Activated B cell treated with CpG ODN at 0.5 μM for 24 hours (primary cell): ENCODE data around the gene OR2T4. TPM values are rescaled to one million over a fixed set of nuclear protein-coding genes. Genes with fewer than 3 reads are reported as not detected.

Experiments
- ATAC-seq: fragments of 200-7000 bp; cut with Tn5 transposase; one replicate; pipeline ENCODE4 v1.10.0; 2021; ENCODE audit warnings: low read depth, mild to moderate bottlenecking, moderate library complexity
- CTCF ChIA-PET: fragments of 350-600 bp; sonication (Branson Sonifier 250); formaldehyde crosslinking; loops from one replicate; lab custom pipeline; 2021; ENCODE audit warnings: antibody characterized with exemption; lab: Charles Lee
- POLR2A ChIA-PET: fragments of 350-600 bp; sonication (Branson Sonifier 250); formaldehyde crosslinking; loops from one replicate; lab custom pipeline; 2021; ENCODE audit warnings: antibody characterized with exemption; lab: Charles Lee
- DNase-seq: peaks from one replicate; pipeline ENCODE4 v3.0.0; 2022
- H3K27ac Mint-ChIP-seq: one replicate; pipeline ENCODE4 v1.8.0; 2020; ENCODE audit warnings: mixed read lengths
- H3K27me3 Mint-ChIP-seq: one replicate; pipeline ENCODE4 v1.8.0; 2021; ENCODE audit warnings: mixed read lengths
- H3K36me3 Mint-ChIP-seq: one replicate; pipeline ENCODE4 v1.8.0; 2021; ENCODE audit warnings: low read depth, mixed read lengths
- H3K4me1 Mint-ChIP-seq: one replicate; pipeline ENCODE4 v1.8.0; 2021; ENCODE audit warnings: mixed read lengths
- H3K4me3 Mint-ChIP-seq: one replicate; pipeline ENCODE4 v1.8.0; 2020; ENCODE audit warnings: mild to moderate bottlenecking, mixed read lengths
- H3K9me3 Mint-ChIP-seq: one replicate; pipeline ENCODE4 v1.8.0; 2020; ENCODE audit warnings: mixed read lengths
- intact Hi-C: fragments of 100-400 bp; cut with micrococcal nuclease; formaldehyde crosslinking; loops from one replicate; pipeline ENCODE4 v1.15.1; 2024
- total RNA-seq: library from RNA; stranded (reverse); gene quantifications from 2 replicates; pipeline ENCODE4 v1.2.3, GENCODE V29; 2022
- TF ChIP-seq, protein P1 (sequence below): fragments of 200-600 bp; IDR thresholded peaks from one replicate; pipeline ENCODE4 v1.8.0; 2022; ENCODE audit warnings: antibody characterized with exemption, mild to moderate bottlenecking

OR2T4 gene, protein sequence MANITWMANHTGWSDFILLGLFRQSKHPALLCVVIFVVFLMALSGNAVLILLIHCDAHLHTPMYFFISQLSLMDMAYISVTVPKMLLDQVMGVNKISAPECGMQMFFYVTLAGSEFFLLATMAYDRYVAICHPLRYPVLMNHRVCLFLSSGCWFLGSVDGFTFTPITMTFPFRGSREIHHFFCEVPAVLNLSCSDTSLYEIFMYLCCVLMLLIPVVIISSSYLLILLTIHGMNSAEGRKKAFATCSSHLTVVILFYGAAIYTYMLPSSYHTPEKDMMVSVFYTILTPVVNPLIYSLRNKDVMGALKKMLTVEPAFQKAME
- total RNA-seq: not detected in 2 replicates

- TF ChIP-seq, protein P1, sequence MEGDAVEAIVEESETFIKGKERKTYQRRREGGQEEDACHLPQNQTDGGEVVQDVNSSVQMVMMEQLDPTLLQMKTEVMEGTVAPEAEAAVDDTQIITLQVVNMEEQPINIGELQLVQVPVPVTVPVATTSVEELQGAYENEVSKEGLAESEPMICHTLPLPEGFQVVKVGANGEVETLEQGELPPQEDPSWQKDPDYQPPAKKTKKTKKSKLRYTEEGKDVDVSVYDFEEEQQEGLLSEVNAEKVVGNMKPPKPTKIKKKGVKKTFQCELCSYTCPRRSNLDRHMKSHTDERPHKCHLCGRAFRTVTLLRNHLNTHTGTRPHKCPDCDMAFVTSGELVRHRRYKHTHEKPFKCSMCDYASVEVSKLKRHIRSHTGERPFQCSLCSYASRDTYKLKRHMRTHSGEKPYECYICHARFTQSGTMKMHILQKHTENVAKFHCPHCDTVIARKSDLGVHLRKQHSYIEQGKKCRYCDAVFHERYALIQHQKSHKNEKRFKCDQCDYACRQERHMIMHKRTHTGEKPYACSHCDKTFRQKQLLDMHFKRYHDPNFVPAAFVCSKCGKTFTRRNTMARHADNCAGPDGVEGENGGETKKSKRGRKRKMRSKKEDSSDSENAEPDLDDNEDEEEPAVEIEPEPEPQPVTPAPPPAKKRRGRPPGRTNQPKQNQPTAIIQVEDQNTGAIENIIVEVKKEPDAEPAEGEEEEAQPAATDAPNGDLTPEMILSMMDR: no peak
- intact Hi-C loops: no loop called here
- Mint-ChIP-seq H3K27me3 (peaks cover 14% of the 10 kb centered on the region), H3K36me3 (no peaks in the 10 kb centered on the region), H3K9me3 (peaks cover 4% of the 10 kb centered on the region), H3K4me3 (no peak within 1 kb of the TSS), H3K4me1 (no peaks in the 10 kb centered on the region), H3K27ac (no peak within 1 kb of the TSS)
- POLR2A ChIA-PET: no interaction called here
- CTCF ChIA-PET: no interaction called here
- DNase-seq (no peak), ATAC-seq (no peak)
Observed at GRCh38 chr1:248361121-248361715, at the start of gene OR2T4. OR2T4 (plus strand) TSS chr1:248361665; CDS start chr1:248361665, 0 bp downstream.

GRCh38 chr1:248316796-248317195 lies 44.7 kb upstream of the OR2T4 start:
- intact Hi-C loops: no loop called here
- H3K27ac Mint-ChIP-seq: no peak overlapping the region
- TF ChIP-seq, protein P1: no peak
- ATAC-seq (no peak), DNase-seq (no peak)
- POLR2A ChIA-PET: no interaction called here
- CTCF ChIA-PET: no interaction called here
- H3K9me3 Mint-ChIP-seq: peaks cover 26% of the 10 kb centered on the region
- no peak overlapping the region for H3K4me3 Mint-ChIP-seq
- peaks cover 6% of the 10 kb centered on the region for H3K27me3 Mint-ChIP-seq
- no peaks in the 10 kb centered on the region for H3K36me3 Mint-ChIP-seq
- H3K4me1 Mint-ChIP-seq: no peaks in the 10 kb centered on the region

- intact Hi-C loops: no loop called here
- H3K27me3 Mint-ChIP-seq: peaks cover 4% of the 10 kb centered on the region
- no peak within 1 kb of the TSS for H3K4me3 Mint-ChIP-seq
- ChIA-PET POLR2A (no interaction called here), CTCF (no interaction called here)
- no peaks in the 10 kb centered on the region for H3K36me3 Mint-ChIP-seq
- no peak within 1 kb of the TSS for H3K27ac Mint-ChIP-seq
- peaks cover 2% of the 10 kb centered on the region for H3K9me3 Mint-ChIP-seq
- ATAC-seq (no peak), DNase-seq (no peak)
- TF ChIP-seq, protein P1: no peak
- H3K4me1 Mint-ChIP-seq: no peaks in the 10 kb centered on the region
Observed at GRCh38 chr1:248324468-248324867, 37.0 kb upstream of the OR2T4 start, which contains the start of gene OR2M7. OR2M7 (minus strand) TSS chr1:248324568; CDS start chr1:248324568, 0 bp downstream.

- H3K4me1 Mint-ChIP-seq: no peaks in the 10 kb centered on the region
- intact Hi-C loops: no loop called here
Observed at GRCh38 chr1:248343451-248343850, 18.0 kb upstream of the OR2T4 start.

GRCh38 chr1:248348475-248348874 lies 13.0 kb upstream of the OR2T4 start, which contains the start of gene OR14C36:
OR14C36 (plus strand) TSS chr1:248348775; CDS start chr1:248348775, 0 bp downstream.
- TF ChIP-seq, protein P1: no peak
- CTCF ChIA-PET: no interaction called here
- H3K4me1 Mint-ChIP-seq: no peaks in the 10 kb centered on the region
- H3K27me3 Mint-ChIP-seq: peaks cover 5% of the 10 kb centered on the region
- no peak within 1 kb of the TSS for H3K27ac Mint-ChIP-seq
- ATAC-seq (no peak), DNase-seq (no peak)
- no peak within 1 kb of the TSS for H3K4me3 Mint-ChIP-seq
- POLR2A ChIA-PET: no interaction called here
- no peaks in the 10 kb centered on the region for H3K9me3 Mint-ChIP-seq
- intact Hi-C loops: no loop called here
- no peaks in the 10 kb centered on the region for H3K36me3 Mint-ChIP-seq

More at GRCh38 chr1:248343451-248343850, 18.0 kb upstream of the OR2T4 start:
- H3K9me3 Mint-ChIP-seq: no peaks in the 10 kb centered on the region
- H3K27me3 Mint-ChIP-seq: peaks cover 2% of the 10 kb centered on the region
- DNase-seq (no peak), ATAC-seq (no peak)
- TF ChIP-seq, protein P1: no peak
- ChIA-PET CTCF (no interaction called here), POLR2A (no interaction called here)
- H3K27ac Mint-ChIP-seq: no peak overlapping the region
- H3K36me3 Mint-ChIP-seq: no peaks in the 10 kb centered on the region
- H3K4me3 Mint-ChIP-seq: no peak overlapping the region
